HepG2 (cell line): ENCODE results near the gene ESYT1. TPM values are rescaled to one million over a fixed set of nuclear protein-coding genes. Genes with fewer than 3 reads are reported as not detected.

Source experiments
- DR1 ChIP-seq: sonication (generic); formaldehyde crosslinking; IDR thresholded peaks from 2 replicates; pipeline ENCODE4 v1.8.0; 2021; ENCODE audit warnings: mild to moderate bottlenecking, missing genetic modification reagents, inconsistent platforms
- HOXA7 ChIP-seq: sonication (generic); formaldehyde crosslinking; IDR thresholded peaks from 2 replicates; pipeline ENCODE4 v1.8.1; 2022; ENCODE audit warnings: mild to moderate bottlenecking, missing genetic modification reagents, moderate library complexity
- ISX ChIP-seq: sonication (generic); formaldehyde crosslinking; conservative IDR thresholded peaks from 2 replicates; pipeline ENCODE4 v1.5.0; 2020; ENCODE audit warnings: missing genetic modification reagents
- KAT8 ChIP-seq: IDR thresholded peaks from 2 replicates; pipeline ENCODE4 v1.6.1; 2016; ENCODE audit warnings: missing genetic modification reagents, missing compliant biosample characterization
- KLF15 ChIP-seq: sonication (generic); formaldehyde crosslinking; IDR thresholded peaks from 2 replicates; pipeline ENCODE4 v1.8.1; 2023; ENCODE audit warnings: borderline replicate concordance, mild to moderate bottlenecking, inconsistent platforms, missing genetic modification reagents, mixed read lengths
- MBNL3 ChIP-seq: fragments of 250-450 bp; sonication (Bioruptor Pico); conservative IDR thresholded peaks from 2 replicates; pipeline ENCODE4 v1.8.0; 2022; ENCODE audit warnings: mild to moderate bottlenecking, inconsistent platforms
- NFE2 ChIP-seq: sonication (generic); formaldehyde crosslinking; IDR thresholded peaks from 2 replicates; pipeline ENCODE4 v1.4.0; 2020; ENCODE audit warnings: missing genetic modification reagents
- TRIM24 ChIP-seq: sonication (generic); formaldehyde crosslinking; IDR thresholded peaks from 2 replicates; pipeline ENCODE4 v1.8.0; 2022; ENCODE audit warnings: mild to moderate bottlenecking, missing genetic modification reagents
- ZNF253 ChIP-seq: sonication (generic); formaldehyde crosslinking; IDR thresholded peaks from 2 replicates; pipeline ENCODE4 v1.8.0; 2022; ENCODE audit warnings: mild to moderate bottlenecking, missing genetic modification reagents, borderline replicate concordance
- ZNF354B ChIP-seq: sonication (generic); formaldehyde crosslinking; IDR thresholded peaks from 2 replicates; pipeline ENCODE4 v1.8.0; 2022; ENCODE audit warnings: mild to moderate bottlenecking, missing genetic modification reagents
- ZNF572 ChIP-seq: sonication (generic); formaldehyde crosslinking; IDR thresholded peaks from 2 replicates; pipeline ENCODE4 v1.5.1; 2020; ENCODE audit warnings: mild to moderate bottlenecking, missing genetic modification reagents
- ZNF746 ChIP-seq: sonication (generic); formaldehyde crosslinking; IDR thresholded peaks from 2 replicates; pipeline ENCODE4 v1.8.0; 2022; ENCODE audit warnings: mild to moderate bottlenecking, missing genetic modification reagents
- ZNF761 ChIP-seq: sonication (generic); formaldehyde crosslinking; conservative IDR thresholded peaks from 2 replicates; pipeline ENCODE4 v1.4.0; 2020; ENCODE audit warnings: mild to moderate bottlenecking, missing genetic modification reagents
- ZNF780A ChIP-seq: sonication (generic); formaldehyde crosslinking; IDR thresholded peaks from 2 replicates; pipeline ENCODE4 v1.8.0; 2022; ENCODE audit warnings: mild to moderate bottlenecking, missing genetic modification reagents, moderate library complexity
- ZNF891 ChIP-seq: sonication (generic); formaldehyde crosslinking; IDR thresholded peaks from 2 replicates; pipeline ENCODE4 v1.5.0; 2020; ENCODE audit warnings: mild to moderate bottlenecking, missing genetic modification reagents
- polyA plus RNA-seq, 8 experiments: library from polyadenylated mRNA; depleted of rRNA in 3 of 8; stranded (reverse) in 7 of 8; unstranded in 1 of 8; fragments of >200 nt; fragmentation: Illumina TruSeq in 4 of 8; extraction: Trizol in 4 of 8; gene quantifications; 2 replicates each; pipeline versions ENCODE4 v1.2.1 to v1.2.3, GENCODE V29; 2011 to 2016; ENCODE audit warnings: low read depth in 4 of 8, missing spikeins in 1 of 8, mixed read lengths in 1 of 8; ENCODE audit not compliant: insufficient read depth in 1 of 8
- total RNA-seq, 5 experiments: library from RNA; depleted of rRNA; stranded (reverse); fragments of >200 nt; fragmentation: Illumina TruSeq; extraction: Trizol; gene quantifications; 2 replicates each; pipeline ENCODE4 v1.2.3, GENCODE V29; 2016; ENCODE audit warnings: low read depth in 1 of 5
- TF ChIP-seq, protein P1 (sequence below): sonication (generic); formaldehyde crosslinking; IDR thresholded peaks from 2 replicates; pipeline ENCODE4 v1.5.0; 2020; ENCODE audit warnings: mild to moderate bottlenecking, missing genetic modification reagents
- TF ChIP-seq, protein P2 (sequence below): sonication (generic); formaldehyde crosslinking; IDR thresholded peaks from 2 replicates; pipeline ENCODE4 v1.8.0; 2022; ENCODE audit warnings: mild to moderate bottlenecking, missing genetic modification reagents; ENCODE audit not compliant: insufficient replicate concordance
- TF ChIP-seq, protein P3 (sequence below): sonication (generic); formaldehyde crosslinking; IDR thresholded peaks from one replicate; pipeline ENCODE4 v1.5.1; 2020; ENCODE audit warnings: mild to moderate bottlenecking, missing genetic modification reagents; ENCODE audit errors: not compliant biosample characterization

ESYT1 gene
- total and polyA plus RNA-seq, 2 of the 13 experiments (the other 11 are each of a cell fraction or from before 2014, with no cell fraction given): 66.9 to 71.0 TPM

GRCh38 chr12:56104109-56104814, 23.8 kb upstream of the ESYT1 start, which contains the start of gene PA2G4 (continued):
- TF ChIP-seq KAT8 (CRISPR knock-in tag) (peak; percentile 90), ZNF746 (CRISPR knock-in tag) (peak; percentile 4; the same call in 1 of the 2 replicates), TRIM24 (CRISPR knock-in tag) (no peak), MBNL3 (no peak), ZNF761 (peak; percentile 93; the same call in 1 of the 2 replicates), ZNF253 (CRISPR knock-in tag) (no peak), HOXA7 (CRISPR knock-in tag) (no peak), DR1 (CRISPR knock-in tag) (peak; percentile 97), ZNF891 (CRISPR knock-in tag) (peak; percentile 46; the same call in 1 of the 2 replicates), ISX (CRISPR knock-in tag) (no peak; the same call in 1 of the 2 replicates), KLF15 (no peak; the same call in 1 of the 2 replicates), NFE2 (CRISPR knock-in tag) (no peak), ZNF780A (CRISPR knock-in tag) (peak; percentile 61; the same call in 1 of the 2 replicates), ZNF354B (CRISPR knock-in tag) (peak; percentile 97; the same call in 1 of the 2 replicates), ZNF572 (CRISPR knock-in tag) (peak; percentile 49; the same call in 1 of the 2 replicates)
- TF ChIP-seq, protein P1, sequence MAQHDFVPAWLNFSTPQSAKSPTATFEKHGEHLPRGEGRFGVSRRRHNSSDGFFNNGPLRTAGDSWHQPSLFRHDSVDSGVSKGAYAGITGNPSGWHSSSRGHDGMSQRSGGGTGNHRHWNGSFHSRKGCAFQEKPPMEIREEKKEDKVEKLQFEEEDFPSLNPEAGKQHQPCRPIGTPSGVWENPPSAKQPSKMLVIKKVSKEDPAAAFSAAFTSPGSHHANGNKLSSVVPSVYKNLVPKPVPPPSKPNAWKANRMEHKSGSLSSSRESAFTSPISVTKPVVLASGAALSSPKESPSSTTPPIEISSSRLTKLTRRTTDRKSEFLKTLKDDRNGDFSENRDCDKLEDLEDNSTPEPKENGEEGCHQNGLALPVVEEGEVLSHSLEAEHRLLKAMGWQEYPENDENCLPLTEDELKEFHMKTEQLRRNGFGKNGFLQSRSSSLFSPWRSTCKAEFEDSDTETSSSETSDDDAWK (CRISPR knock-in tag): no peak
- TF ChIP-seq, protein P2, sequence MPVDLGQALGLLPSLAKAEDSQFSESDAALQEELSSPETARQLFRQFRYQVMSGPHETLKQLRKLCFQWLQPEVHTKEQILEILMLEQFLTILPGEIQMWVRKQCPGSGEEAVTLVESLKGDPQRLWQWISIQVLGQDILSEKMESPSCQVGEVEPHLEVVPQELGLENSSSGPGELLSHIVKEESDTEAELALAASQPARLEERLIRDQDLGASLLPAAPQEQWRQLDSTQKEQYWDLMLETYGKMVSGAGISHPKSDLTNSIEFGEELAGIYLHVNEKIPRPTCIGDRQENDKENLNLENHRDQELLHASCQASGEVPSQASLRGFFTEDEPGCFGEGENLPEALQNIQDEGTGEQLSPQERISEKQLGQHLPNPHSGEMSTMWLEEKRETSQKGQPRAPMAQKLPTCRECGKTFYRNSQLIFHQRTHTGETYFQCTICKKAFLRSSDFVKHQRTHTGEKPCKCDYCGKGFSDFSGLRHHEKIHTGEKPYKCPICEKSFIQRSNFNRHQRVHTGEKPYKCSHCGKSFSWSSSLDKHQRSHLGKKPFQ (CRISPR knock-in tag): peak; percentile 64
- TF ChIP-seq, protein P3, sequence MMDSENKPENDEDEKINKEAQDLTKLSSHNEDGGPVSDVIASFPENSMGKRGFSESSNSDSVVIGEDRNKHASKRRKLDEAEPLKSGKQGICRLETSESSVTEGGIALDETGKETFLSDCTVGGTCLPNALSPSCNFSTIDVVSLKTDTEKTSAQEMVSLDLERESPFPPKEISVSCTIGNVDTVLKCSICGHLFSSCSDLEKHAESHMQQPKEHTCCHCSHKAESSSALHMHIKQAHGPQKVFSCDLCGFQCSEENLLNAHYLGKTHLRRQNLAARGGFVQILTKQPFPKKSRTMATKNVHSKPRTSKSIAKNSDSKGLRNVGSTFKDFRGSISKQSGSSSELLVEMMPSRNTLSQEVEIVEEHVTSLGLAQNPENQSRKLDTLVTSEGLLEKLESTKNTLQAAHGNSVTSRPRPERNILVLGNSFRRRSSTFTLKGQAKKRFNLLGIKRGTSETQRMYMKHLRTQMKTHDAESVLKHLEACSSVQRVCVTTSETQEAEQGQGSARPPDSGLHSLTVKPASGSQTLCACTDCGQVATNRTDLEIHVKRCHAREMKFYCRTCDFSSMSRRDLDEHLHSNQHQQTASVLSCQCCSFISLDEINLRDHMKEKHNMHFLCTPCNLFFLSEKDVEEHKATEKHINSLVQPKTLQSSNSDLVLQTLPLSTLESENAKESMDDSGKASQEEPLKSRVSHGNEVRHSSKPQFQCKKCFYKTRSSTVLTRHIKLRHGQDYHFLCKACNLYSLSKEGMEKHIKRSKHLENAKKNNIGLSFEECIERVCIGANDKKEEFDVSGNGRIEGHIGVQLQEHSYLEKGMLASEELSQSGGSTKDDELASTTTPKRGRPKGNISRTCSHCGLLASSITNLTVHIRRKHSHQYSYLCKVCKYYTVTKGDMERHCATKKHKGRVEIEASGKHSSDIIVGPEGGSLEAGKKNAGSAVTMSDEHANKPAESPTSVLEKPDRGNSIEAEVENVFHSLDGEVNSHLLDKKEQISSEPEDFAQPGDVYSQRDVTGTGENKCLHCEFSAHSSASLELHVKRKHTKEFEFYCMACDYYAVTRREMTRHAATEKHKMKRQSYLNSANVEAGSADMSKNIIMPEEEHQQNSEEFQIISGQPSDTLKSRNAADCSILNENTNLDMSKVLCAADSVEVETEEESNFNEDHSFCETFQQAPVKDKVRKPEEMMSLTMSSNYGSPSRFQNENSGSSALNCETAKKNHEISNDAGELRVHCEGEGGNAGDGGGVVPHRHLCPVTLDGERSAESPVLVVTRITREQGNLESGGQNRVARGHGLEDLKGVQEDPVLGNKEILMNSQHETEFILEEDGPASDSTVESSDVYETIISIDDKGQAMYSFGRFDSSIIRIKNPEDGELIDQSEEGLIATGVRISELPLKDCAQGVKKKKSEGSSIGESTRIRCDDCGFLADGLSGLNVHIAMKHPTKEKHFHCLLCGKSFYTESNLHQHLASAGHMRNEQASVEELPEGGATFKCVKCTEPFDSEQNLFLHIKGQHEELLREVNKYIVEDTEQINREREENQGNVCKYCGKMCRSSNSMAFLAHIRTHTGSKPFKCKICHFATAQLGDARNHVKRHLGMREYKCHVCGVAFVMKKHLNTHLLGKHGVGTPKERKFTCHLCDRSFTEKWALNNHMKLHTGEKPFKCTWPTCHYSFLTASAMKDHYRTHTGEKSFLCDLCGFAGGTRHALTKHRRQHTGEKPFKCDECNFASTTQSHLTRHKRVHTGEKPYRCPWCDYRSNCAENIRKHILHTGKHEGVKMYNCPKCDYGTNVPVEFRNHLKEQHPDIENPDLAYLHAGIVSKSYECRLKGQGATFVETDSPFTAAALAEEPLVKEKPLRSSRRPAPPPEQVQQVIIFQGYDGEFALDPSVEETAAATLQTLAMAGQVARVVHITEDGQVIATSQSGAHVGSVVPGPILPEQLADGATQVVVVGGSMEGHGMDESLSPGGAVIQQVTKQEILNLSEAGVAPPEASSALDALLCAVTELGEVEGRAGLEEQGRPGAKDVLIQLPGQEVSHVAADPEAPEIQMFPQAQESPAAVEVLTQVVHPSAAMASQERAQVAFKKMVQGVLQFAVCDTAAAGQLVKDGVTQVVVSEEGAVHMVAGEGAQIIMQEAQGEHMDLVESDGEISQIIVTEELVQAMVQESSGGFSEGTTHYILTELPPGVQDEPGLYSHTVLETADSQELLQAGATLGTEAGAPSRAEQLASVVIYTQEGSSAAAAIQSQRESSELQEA (CRISPR knock-in tag): peak; percentile 93
